Mammary epithelial cell (primary cell): ENCODE data around the gene TMEM263.

Experiments used
- CTCF ChIP-seq, 2 donors: IDR thresholded peaks in 1 of 2; conservative IDR thresholded peaks in 1 of 2; 2 replicates each; pipeline ENCODE4 v1.5.1; 2011 to 2012; ENCODE audit warnings: inconsistent platforms in 2 of 2, low read length in 2 of 2, mild to moderate bottlenecking in 2 of 2, control low read depth in 1 of 2, low read depth in 1 of 2; ENCODE audit not compliant: insufficient read depth in 1 of 2; ENCODE audit errors: extremely low read depth in 1 of 2
- EZH2 ChIP-seq: IDR thresholded peaks from 2 replicates; pipeline ENCODE4 v1.6.1; 2012; ENCODE audit warnings: low read length, inconsistent platforms, borderline replicate concordance

DNA sequence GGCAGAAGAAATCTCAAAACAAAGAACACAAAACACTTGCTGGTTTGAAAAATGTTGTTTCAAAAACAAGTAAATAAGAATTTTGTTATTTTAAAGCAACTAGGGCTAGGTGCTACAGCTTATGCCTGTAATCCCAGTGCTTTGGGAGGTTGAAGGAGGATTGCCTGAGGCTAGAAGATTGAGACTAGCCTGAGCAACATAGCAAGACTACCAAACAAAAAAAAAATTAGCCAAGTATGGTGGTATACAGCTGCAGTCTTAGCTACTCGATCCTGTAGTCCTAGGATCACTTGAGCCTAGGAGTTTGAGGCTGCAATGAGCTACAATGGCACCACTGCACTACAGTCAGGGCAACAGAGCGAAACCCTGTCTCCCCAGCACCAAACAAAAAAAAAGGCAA lies 63.8 kb downstream of the TMEM263 start:
- TF ChIP-seq CTCF (conservative IDR thresholded peaks at IDR 0.05 in 1 of 2, IDR thresholded peaks at IDR 0.05 in 1 of 2; ENCODE audit: extremely low read depth in 1 of 2, insufficient read depth in 1 of 2, low read depth in 1 of 2, low read length in 2 of 2) (no peak), EZH2 (no peak)
